GM23338 (cell line): Measurements from ENCODE around the gene TMEM45A. TPM values are rescaled to one million over a fixed set of nuclear protein-coding genes. Genes with fewer than 3 reads are reported as not detected.

ENCODE experiments used
- ATAC-seq: fragments of 200-7000 bp; cut with Tn5 transposase; 3 replicates; pipeline ENCODE4 v1.9.1; 2020
- DNase-seq: peaks from one replicate; pipeline ENCODE4 v3.0.0-alpha.2; 2015; ENCODE audit warnings: low spot score
- H2AFZ ChIP-seq: fragments of 200-600 bp; sonication (generic); 2 replicates; pipeline ENCODE4 v1.8.0; 2016; ENCODE audit warnings: antibody characterized with exemption, mild to moderate bottlenecking, moderate library complexity
- H3F3A ChIP-seq: fragments of 200-600 bp; sonication (generic); replicated peaks from 2 replicates; pipeline ENCODE4 v1.8.0; 2017; ENCODE audit warnings: antibody characterized with exemption, mixed run types, low read depth
- H3K27ac ChIP-seq: fragments of 200-600 bp; sonication (generic); 2 replicates; pipeline ENCODE4 v1.6.1; 2016; ENCODE audit warnings: low read depth
- H3K27me3 ChIP-seq: fragments of 200-600 bp; sonication (generic); 2 replicates; pipeline ENCODE4 v1.8.0; 2016; ENCODE audit warnings: mild to moderate bottlenecking, mixed run types, moderate library complexity; ENCODE audit not compliant: insufficient read depth
- H3K36me3 ChIP-seq: fragments of 200-600 bp; sonication (generic); 2 replicates; pipeline ENCODE4 v1.8.0; 2016; ENCODE audit warnings: mild to moderate bottlenecking; ENCODE audit not compliant: insufficient read depth
- H3K4me1 ChIP-seq: fragments of 200-600 bp; sonication (generic); 2 replicates; pipeline ENCODE4 v1.8.0; 2016; ENCODE audit warnings: mild to moderate bottlenecking, moderate library complexity; ENCODE audit not compliant: insufficient read depth
- H3K4me2 ChIP-seq: fragments of 200-600 bp; sonication (generic); 2 replicates; pipeline ENCODE4 v1.7.1; 2017; ENCODE audit warnings: mixed run types
- H3K4me3 ChIP-seq: fragments of 200-600 bp; sonication (generic); 2 replicates; pipeline ENCODE4 v1.6.1; 2016; ENCODE audit warnings: mixed run types
- H3K79me2 ChIP-seq: fragments of 200-600 bp; sonication (generic); replicated peaks from 2 replicates; pipeline ENCODE4 v1.8.0; 2017; ENCODE audit warnings: mild to moderate bottlenecking; ENCODE audit not compliant: insufficient read depth
- H3K9me2 ChIP-seq: fragments of 200-600 bp; sonication (generic); 2 replicates; pipeline ENCODE4 v1.8.0; 2017; ENCODE audit not compliant: insufficient read depth
- H4K20me1 ChIP-seq: fragments of 200-600 bp; sonication (generic); replicated peaks from 2 replicates; pipeline ENCODE4 v1.8.0; 2017; ENCODE audit warnings: mild to moderate bottlenecking; ENCODE audit not compliant: insufficient read depth
- H3K27ac Mint-ChIP-seq: 2 replicates; pipeline ENCODE4 v1.8.0; 2020; ENCODE audit warnings: inconsistent platforms, mild to moderate bottlenecking, moderate library complexity, mixed read lengths
- H3K27me3 Mint-ChIP-seq: 3 replicates; pipeline ENCODE4 v1.8.0; 2022; ENCODE audit warnings: low read depth, mild to moderate bottlenecking, moderate library complexity, mixed read lengths, inconsistent platforms; ENCODE audit not compliant: insufficient read depth, poor library complexity
- H3K36me3 Mint-ChIP-seq: 3 replicates; pipeline ENCODE4 v1.8.0; 2021; ENCODE audit warnings: low read depth, mild to moderate bottlenecking, inconsistent platforms, moderate library complexity, mixed read lengths
- H3K4me1 Mint-ChIP-seq: 3 replicates; pipeline ENCODE4 v1.8.0; 2020; ENCODE audit warnings: mild to moderate bottlenecking, inconsistent platforms, mixed read lengths
- H3K4me3 Mint-ChIP-seq: 3 replicates; pipeline ENCODE4 v1.8.0; 2021; ENCODE audit warnings: moderate library complexity, mild to moderate bottlenecking, inconsistent platforms, mixed read lengths
- H3K9me3 Mint-ChIP-seq: 3 replicates; pipeline ENCODE4 v1.8.0; 2020; ENCODE audit warnings: moderate library complexity, mild to moderate bottlenecking, inconsistent platforms, mixed read lengths
- CREB1 ChIP-seq: fragments of 250-450 bp; sonication (Bioruptor Pico); IDR thresholded peaks from 2 replicates; pipeline ENCODE4 v1.5.0; 2020; ENCODE audit warnings: low read depth, mild to moderate bottlenecking, moderate library complexity
- ETS1 ChIP-seq: IDR thresholded peaks from 2 replicates; pipeline ENCODE4 v1.6.1; 2016; ENCODE audit warnings: antibody characterized with exemption
- EZH2 ChIP-seq: fragments of 200-600 bp; sonication (generic); IDR thresholded peaks from one replicate; pipeline ENCODE4 v1.8.0; 2017; ENCODE audit warnings: antibody characterized with exemption, mild to moderate bottlenecking, low read depth; ENCODE audit not compliant: unreplicated experiment
- EZH2phosphoT487 ChIP-seq: fragments of 200-600 bp; sonication (generic); IDR thresholded peaks from one replicate; pipeline ENCODE4 v1.8.1; 2018; ENCODE audit warnings: antibody characterized with exemption; ENCODE audit not compliant: unreplicated experiment
- JUNB ChIP-seq: IDR thresholded peaks from one replicate; pipeline ENCODE4 v1.6.1; 2016; ENCODE audit warnings: antibody characterized with exemption; ENCODE audit not compliant: unreplicated experiment
- NANOG ChIP-seq: IDR thresholded peaks from 2 replicates; pipeline ENCODE4 v1.6.1; 2016; ENCODE audit warnings: antibody characterized with exemption, borderline replicate concordance
- POLR2AphosphoS5 ChIP-seq: IDR thresholded peaks from 2 replicates; pipeline ENCODE4 v1.6.1; 2016; ENCODE audit warnings: antibody characterized with exemption, low read depth
- STAT1 ChIP-seq: IDR thresholded peaks from one replicate; pipeline ENCODE4 v1.6.1; 2016; ENCODE audit warnings: antibody characterized with exemption; ENCODE audit not compliant: unreplicated experiment
- ZNF114 ChIP-seq: fragments of 250-450 bp; sonication (Bioruptor Pico); IDR thresholded peaks from 2 replicates; pipeline ENCODE4 v1.5.0; 2020; ENCODE audit warnings: mild to moderate bottlenecking, moderate library complexity
- ZNF331 ChIP-seq: fragments of 250-450 bp; sonication (Bioruptor Pico); IDR thresholded peaks from 2 replicates; pipeline ENCODE4 v1.5.0; 2020; ENCODE audit warnings: low read depth, mild to moderate bottlenecking, moderate library complexity
- polyA plus RNA-seq: library from polyadenylated mRNA; unstranded; fragments of >200 nt; fragmentation: Nextera tagmentation; extraction: Ambion mirVana; gene quantifications from 2 replicates; pipeline ENCODE4 v1.2.1, GENCODE V29; 2016
- total RNA-seq: library from RNA; depleted of rRNA; stranded (reverse); fragments of >200 nt; shearing (Covaris generic); gene quantifications from 2 replicates; pipeline ENCODE4 v1.2.3, GENCODE V29; 2014
- TF ChIP-seq, protein P1 (sequence below): IDR thresholded peaks from one replicate; pipeline ENCODE4 v1.6.1; 2018; ENCODE audit warnings: antibody characterized with exemption; ENCODE audit not compliant: unreplicated experiment
- TF ChIP-seq, protein P2 (sequence below): fragments of 250-450 bp; sonication (Bioruptor Pico); IDR thresholded peaks from 2 replicates; pipeline ENCODE4 v1.5.0; 2020; ENCODE audit warnings: mild to moderate bottlenecking, moderate library complexity
- TF ChIP-seq, protein P3 (sequence below), 2 experiments: fragments of 200-600 bp in 1 of 2; sonication (generic) in 1 of 2; conservative IDR thresholded peaks; 2 replicates each; pipeline versions ENCODE4 v1.5.1 to v1.6.1; 2016 to 2017; ENCODE audit warnings: antibody characterized with exemption in 2 of 2, low read depth in 2 of 2, mild to moderate bottlenecking in 2 of 2, moderate library complexity in 1 of 2

The TMEM45A gene
- total and polyA plus RNA-seq, 2 experiments from 2014 or later: 6.5 to 12.7 TPM

DNA sequence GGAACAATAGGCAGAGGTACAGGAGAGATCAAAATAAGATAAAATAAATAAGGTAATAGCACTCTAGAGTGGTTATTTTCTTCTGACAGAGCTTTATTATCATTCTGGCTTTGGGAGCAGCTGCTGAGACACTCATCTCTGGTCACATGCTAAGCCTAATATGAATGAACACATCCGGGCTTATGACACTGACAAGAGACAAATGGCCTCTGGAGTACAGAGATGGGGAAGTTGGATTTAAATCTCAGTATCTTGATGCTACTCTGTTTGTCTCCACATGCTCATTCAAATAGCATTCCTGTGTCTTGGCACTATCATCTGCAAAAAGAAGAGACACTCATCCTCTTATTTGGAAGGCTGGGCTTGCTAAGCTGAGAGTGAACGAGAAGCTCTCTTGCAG lies 55.6 kb downstream of the TMEM45A start:
- no peaks in the 10 kb centered on the region for H3K9me2 ChIP-seq
- ATAC-seq (no peak), DNase-seq (no peak)
- TF ChIP-seq ZNF114 (CRISPR knock-in tag): no peak
- no peak for TF ChIP-seq NANOG
- TF ChIP-seq ZNF331: no peak
- TF ChIP-seq, protein P1, sequence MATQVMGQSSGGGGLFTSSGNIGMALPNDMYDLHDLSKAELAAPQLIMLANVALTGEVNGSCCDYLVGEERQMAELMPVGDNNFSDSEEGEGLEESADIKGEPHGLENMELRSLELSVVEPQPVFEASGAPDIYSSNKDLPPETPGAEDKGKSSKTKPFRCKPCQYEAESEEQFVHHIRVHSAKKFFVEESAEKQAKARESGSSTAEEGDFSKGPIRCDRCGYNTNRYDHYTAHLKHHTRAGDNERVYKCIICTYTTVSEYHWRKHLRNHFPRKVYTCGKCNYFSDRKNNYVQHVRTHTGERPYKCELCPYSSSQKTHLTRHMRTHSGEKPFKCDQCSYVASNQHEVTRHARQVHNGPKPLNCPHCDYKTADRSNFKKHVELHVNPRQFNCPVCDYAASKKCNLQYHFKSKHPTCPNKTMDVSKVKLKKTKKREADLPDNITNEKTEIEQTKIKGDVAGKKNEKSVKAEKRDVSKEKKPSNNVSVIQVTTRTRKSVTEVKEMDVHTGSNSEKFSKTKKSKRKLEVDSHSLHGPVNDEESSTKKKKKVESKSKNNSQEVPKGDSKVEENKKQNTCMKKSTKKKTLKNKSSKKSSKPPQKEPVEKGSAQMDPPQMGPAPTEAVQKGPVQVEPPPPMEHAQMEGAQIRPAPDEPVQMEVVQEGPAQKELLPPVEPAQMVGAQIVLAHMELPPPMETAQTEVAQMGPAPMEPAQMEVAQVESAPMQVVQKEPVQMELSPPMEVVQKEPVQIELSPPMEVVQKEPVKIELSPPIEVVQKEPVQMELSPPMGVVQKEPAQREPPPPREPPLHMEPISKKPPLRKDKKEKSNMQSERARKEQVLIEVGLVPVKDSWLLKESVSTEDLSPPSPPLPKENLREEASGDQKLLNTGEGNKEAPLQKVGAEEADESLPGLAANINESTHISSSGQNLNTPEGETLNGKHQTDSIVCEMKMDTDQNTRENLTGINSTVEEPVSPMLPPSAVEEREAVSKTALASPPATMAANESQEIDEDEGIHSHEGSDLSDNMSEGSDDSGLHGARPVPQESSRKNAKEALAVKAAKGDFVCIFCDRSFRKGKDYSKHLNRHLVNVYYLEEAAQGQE: no peak
- TF ChIP-seq ETS1: no peak
- no peak for TF ChIP-seq STAT1
- no peak for TF ChIP-seq EZH2phosphoT487
- no peak for TF ChIP-seq EZH2
- TF ChIP-seq, protein P2, sequence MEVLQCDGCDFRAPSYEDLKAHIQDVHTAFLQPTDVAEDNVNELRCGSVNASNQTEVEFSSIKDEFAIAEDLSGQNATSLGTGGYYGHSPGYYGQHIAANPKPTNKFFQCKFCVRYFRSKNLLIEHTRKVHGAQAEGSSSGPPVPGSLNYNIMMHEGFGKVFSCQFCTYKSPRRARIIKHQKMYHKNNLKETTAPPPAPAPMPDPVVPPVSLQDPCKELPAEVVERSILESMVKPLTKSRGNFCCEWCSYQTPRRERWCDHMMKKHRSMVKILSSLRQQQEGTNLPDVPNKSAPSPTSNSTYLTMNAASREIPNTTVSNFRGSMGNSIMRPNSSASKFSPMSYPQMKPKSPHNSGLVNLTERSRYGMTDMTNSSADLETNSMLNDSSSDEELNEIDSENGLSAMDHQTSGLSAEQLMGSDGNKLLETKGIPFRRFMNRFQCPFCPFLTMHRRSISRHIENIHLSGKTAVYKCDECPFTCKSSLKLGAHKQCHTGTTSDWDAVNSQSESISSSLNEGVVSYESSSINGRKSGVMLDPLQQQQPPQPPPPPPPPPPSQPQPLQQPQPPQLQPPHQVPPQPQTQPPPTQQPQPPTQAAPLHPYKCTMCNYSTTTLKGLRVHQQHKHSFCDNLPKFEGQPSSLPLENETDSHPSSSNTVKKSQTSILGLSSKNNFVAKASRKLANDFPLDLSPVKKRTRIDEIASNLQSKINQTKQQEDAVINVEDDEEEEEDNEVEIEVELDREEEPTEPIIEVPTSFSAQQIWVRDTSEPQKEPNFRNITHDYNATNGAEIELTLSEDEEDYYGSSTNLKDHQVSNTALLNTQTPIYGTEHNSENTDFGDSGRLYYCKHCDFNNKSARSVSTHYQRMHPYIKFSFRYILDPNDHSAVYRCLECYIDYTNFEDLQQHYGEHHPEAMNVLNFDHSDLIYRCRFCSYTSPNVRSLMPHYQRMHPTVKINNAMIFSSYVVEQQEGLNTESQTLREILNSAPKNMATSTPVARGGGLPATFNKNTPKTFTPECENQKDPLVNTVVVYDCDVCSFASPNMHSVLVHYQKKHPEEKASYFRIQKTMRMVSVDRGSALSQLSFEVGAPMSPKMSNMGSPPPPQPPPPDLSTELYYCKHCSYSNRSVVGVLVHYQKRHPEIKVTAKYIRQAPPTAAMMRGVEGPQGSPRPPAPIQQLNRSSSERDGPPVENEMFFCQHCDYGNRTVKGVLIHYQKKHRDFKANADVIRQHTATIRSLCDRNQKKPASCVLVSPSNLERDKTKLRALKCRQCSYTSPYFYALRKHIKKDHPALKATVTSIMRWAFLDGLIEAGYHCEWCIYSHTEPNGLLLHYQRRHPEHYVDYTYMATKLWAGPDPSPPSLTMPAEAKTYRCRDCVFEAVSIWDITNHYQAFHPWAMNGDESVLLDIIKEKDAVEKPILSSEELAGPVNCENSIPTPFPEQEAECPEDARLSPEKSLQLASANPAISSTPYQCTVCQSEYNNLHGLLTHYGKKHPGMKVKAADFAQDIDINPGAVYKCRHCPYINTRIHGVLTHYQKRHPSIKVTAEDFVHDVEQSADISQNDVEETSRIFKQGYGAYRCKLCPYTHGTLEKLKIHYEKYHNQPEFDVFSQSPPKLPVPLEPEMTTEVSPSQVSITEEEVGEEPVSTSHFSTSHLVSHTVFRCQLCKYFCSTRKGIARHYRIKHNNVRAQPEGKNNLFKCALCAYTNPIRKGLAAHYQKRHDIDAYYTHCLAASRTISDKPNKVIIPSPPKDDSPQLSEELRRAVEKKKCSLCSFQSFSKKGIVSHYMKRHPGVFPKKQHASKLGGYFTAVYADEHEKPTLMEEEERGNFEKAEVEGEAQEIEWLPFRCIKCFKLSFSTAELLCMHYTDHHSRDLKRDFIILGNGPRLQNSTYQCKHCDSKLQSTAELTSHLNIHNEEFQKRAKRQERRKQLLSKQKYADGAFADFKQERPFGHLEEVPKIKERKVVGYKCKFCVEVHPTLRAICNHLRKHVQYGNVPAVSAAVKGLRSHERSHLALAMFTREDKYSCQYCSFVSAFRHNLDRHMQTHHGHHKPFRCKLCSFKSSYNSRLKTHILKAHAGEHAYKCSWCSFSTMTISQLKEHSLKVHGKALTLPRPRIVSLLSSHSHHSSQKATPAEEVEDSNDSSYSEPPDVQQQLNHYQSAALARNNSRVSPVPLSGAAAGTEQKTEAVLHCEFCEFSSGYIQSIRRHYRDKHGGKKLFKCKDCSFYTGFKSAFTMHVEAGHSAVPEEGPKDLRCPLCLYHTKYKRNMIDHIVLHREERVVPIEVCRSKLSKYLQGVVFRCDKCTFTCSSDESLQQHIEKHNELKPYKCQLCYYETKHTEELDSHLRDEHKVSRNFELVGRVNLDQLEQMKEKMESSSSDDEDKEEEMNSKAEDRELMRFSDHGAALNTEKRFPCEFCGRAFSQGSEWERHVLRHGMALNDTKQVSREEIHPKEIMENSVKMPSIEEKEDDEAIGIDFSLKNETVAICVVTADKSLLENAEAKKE (CRISPR knock-in tag): no peak
- TF ChIP-seq CREB1 (CRISPR knock-in tag): no peak
- TF ChIP-seq POLR2AphosphoS5: no peak
- no peak for TF ChIP-seq JUNB
- TF ChIP-seq, protein P3, sequence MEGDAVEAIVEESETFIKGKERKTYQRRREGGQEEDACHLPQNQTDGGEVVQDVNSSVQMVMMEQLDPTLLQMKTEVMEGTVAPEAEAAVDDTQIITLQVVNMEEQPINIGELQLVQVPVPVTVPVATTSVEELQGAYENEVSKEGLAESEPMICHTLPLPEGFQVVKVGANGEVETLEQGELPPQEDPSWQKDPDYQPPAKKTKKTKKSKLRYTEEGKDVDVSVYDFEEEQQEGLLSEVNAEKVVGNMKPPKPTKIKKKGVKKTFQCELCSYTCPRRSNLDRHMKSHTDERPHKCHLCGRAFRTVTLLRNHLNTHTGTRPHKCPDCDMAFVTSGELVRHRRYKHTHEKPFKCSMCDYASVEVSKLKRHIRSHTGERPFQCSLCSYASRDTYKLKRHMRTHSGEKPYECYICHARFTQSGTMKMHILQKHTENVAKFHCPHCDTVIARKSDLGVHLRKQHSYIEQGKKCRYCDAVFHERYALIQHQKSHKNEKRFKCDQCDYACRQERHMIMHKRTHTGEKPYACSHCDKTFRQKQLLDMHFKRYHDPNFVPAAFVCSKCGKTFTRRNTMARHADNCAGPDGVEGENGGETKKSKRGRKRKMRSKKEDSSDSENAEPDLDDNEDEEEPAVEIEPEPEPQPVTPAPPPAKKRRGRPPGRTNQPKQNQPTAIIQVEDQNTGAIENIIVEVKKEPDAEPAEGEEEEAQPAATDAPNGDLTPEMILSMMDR (conservative IDR thresholded peaks at IDR 0.05; ENCODE audit: low read depth in 2 of 2): no peak
- no peak overlapping the region for H3K27ac ChIP-seq
- Mint-ChIP-seq H3K27me3 (no peaks in the 10 kb centered on the region), H3K4me1 (no peaks in the 10 kb centered on the region), H3K36me3 (no peaks in the 10 kb centered on the region), H3K9me3 (no peaks in the 10 kb centered on the region), H3K4me3 (no peak overlapping the region), H3K27ac (no peak overlapping the region)
- H4K20me1 ChIP-seq: no peaks in the 10 kb centered on the region
- no peaks in the 10 kb centered on the region for H3K79me2 ChIP-seq
- no peak overlapping the region for H3K4me2 ChIP-seq
- no peak overlapping the region for H3K4me3 ChIP-seq
- H2AFZ ChIP-seq: no peak overlapping the region
- no peaks in the 10 kb centered on the region for H3F3A ChIP-seq
- no peaks in the 10 kb centered on the region for H3K36me3 ChIP-seq
- H3K4me1 ChIP-seq: no peaks in the 10 kb centered on the region
- no peaks in the 10 kb centered on the region for H3K27me3 ChIP-seq
